RWPE2 (cell line): ENCODE measurements around the gene SLC35F3.
A peak's percentile ranks its signal among the peaks of the same experiment; 100 is the strongest.

Source experiments
- ATAC-seq: fragments of 200-7000 bp; cut with Tn5 transposase; 3 replicates; pipeline ENCODE4 v1.9.1; 2021; ENCODE audit warnings: low read depth
- DNase-seq: peaks from one replicate; pipeline ENCODE4 v3.0.0-alpha.2; 2020; ENCODE audit warnings: low spot score
- H3K27ac ChIP-seq: fragments of 450-650 bp; 2 replicates; pipeline ENCODE4 v1.5.1; 2017; ENCODE audit warnings: mild to moderate bottlenecking; ENCODE audit not compliant: poor library complexity, severe bottlenecking
- H3K27me3 ChIP-seq: fragments of 250-450 bp; sonication (Bioruptor Pico); 2 replicates; pipeline ENCODE4 v1.5.1; 2021; ENCODE audit warnings: mild to moderate bottlenecking, moderate library complexity; ENCODE audit not compliant: insufficient read depth, poor library complexity, severe bottlenecking
- H3K36me3 ChIP-seq: fragments of 250-450 bp; sonication (Bioruptor Pico); 2 replicates; pipeline ENCODE4 v1.5.1; 2020; ENCODE audit warnings: low read depth, mild to moderate bottlenecking, moderate library complexity
- H3K4me1 ChIP-seq: fragments of 250-450 bp; sonication (Bioruptor Pico); 2 replicates; pipeline ENCODE4 v1.5.1; 2021; ENCODE audit warnings: mild to moderate bottlenecking, moderate library complexity; ENCODE audit not compliant: insufficient read depth, poor library complexity, severe bottlenecking
- H3K4me3 ChIP-seq: fragments of 250-450 bp; sonication (Bioruptor Pico); 2 replicates; pipeline ENCODE4 v1.5.1; 2021; ENCODE audit warnings: mild to moderate bottlenecking, moderate library complexity; ENCODE audit not compliant: severe bottlenecking
- H3K9me3 ChIP-seq: fragments of 250-450 bp; sonication (Bioruptor Pico); 2 replicates; pipeline ENCODE4 v1.5.1; 2021; ENCODE audit warnings: mild to moderate bottlenecking, moderate library complexity; ENCODE audit not compliant: severe bottlenecking
- TF ChIP-seq, protein P1 (sequence below): fragments of 450-650 bp; IDR thresholded peaks from one replicate; pipeline ENCODE4 v1.5.1; 2017; ENCODE audit warnings: mild to moderate bottlenecking, moderate library complexity; ENCODE audit not compliant: poor library complexity, severe bottlenecking

Gene SLC35F3

DNA sequence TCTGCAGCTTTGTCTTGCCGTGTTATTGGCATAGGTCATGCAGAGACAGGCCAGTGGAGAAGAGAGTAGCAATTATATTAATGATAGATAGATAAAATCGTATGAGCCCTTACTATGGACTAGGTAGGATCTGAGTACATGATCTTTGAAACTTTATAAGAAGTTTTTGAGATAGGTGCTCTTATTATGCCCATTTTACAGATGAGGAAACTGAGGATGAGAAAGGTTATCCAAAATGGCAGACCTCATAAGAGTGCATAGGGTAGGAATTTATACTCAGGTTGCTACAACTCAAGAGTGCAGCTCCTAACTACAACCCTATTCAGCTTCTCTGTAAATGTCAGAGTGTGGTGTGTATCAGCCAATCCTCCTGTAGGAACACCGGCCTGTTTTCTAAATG, 89.6 kb downstream of the SLC35F3 start:
- peak overlapping the region; percentile 53 for H3K27ac ChIP-seq
- TF ChIP-seq, protein P1, sequence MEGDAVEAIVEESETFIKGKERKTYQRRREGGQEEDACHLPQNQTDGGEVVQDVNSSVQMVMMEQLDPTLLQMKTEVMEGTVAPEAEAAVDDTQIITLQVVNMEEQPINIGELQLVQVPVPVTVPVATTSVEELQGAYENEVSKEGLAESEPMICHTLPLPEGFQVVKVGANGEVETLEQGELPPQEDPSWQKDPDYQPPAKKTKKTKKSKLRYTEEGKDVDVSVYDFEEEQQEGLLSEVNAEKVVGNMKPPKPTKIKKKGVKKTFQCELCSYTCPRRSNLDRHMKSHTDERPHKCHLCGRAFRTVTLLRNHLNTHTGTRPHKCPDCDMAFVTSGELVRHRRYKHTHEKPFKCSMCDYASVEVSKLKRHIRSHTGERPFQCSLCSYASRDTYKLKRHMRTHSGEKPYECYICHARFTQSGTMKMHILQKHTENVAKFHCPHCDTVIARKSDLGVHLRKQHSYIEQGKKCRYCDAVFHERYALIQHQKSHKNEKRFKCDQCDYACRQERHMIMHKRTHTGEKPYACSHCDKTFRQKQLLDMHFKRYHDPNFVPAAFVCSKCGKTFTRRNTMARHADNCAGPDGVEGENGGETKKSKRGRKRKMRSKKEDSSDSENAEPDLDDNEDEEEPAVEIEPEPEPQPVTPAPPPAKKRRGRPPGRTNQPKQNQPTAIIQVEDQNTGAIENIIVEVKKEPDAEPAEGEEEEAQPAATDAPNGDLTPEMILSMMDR = no peak
- H3K4me1 ChIP-seq = peaks cover 19% of the 10 kb centered on the region
- no peaks in the 10 kb centered on the region for H3K36me3 ChIP-seq
- ATAC-seq = no peak
- no peak overlapping the region for H3K4me3 ChIP-seq
- no peaks in the 10 kb centered on the region for H3K9me3 ChIP-seq
- H3K27me3 ChIP-seq = no peaks in the 10 kb centered on the region
- DNase-seq = no peak

GRCh38 chr1:233998456-233998855, 94.0 kb downstream of the SLC35F3 start:
- Histone ChIP-seq H3K4me3 (no peak overlapping the region), H3K36me3 (no peaks in the 10 kb centered on the region), H3K9me3 (no peaks in the 10 kb centered on the region), H3K27ac (no peak overlapping the region), H3K27me3 (no peaks in the 10 kb centered on the region), H3K4me1 (peaks cover 9% of the 10 kb centered on the region)
- ATAC-seq = no peak
- TF ChIP-seq, protein P1 = no peak
- DNase-seq = no peak

- H3K27me3 ChIP-seq = no peaks in the 10 kb centered on the region
- no peak overlapping the region for H3K27ac ChIP-seq
- no peak for DNase-seq
- no peaks in the 10 kb centered on the region for H3K9me3 ChIP-seq
- no peaks in the 10 kb centered on the region for H3K36me3 ChIP-seq
- no peak for ATAC-seq
- TF ChIP-seq, protein P1 = no peak
- peaks cover 6% of the 10 kb centered on the region for H3K4me1 ChIP-seq
- H3K4me3 ChIP-seq = no peak overlapping the region
These were observed 94.4 kb downstream of the SLC35F3 start for GRCh38 chr1:233998891-233999290.

DNA sequence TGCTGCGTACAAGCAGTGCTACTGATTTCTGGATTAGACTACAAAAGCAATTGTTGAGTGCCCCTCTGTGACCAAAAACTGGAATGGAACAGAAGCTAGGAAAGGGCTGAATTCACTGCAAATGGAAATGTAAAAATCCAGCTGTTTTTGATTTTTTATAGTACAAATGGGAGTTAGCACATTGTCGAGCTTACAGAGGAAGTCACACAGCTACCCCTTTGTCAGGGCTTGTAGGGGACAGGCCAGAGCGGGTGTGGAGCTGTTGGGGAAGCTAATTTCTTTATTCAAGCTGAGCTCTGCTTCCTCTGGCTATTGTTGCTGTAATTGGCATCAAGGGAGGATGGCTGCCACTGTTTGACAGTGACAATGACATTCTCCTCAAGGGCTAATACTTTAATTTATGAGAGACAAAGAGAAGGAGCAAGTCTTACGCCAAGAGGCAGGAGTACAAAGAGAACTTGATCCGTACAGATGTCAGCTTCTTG, 96.1 kb downstream of the SLC35F3 start:
- ATAC-seq = no peak
- DNase-seq = no peak
- TF ChIP-seq, protein P1 = no peak
- Histone ChIP-seq H3K27me3 (no peaks in the 10 kb centered on the region), H3K4me3 (no peak overlapping the region), H3K27ac (no peak overlapping the region), H3K36me3 (no peaks in the 10 kb centered on the region), H3K9me3 (no peaks in the 10 kb centered on the region), H3K4me1 (no peaks in the 10 kb centered on the region)

DNA sequence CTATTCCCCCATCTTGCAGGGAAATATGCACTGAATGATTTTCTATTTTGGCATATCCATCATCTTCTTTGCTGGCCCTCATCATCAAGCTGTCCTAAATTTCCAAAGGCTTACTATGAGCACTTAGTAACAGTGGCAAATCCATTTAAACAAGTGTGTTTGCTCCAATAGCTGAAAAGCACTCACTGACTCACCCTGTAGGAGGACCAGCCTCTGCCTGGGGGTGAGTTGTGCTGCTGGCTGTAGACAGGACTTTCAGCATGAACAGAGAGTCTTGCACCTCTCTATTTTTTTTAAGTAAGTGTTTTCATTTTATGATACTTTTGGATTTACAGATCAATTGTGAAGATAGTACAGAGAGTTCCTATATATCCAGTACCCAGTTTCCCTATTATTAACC, 97.3 kb downstream of the SLC35F3 start:
- Histone ChIP-seq H3K36me3 (no peaks in the 10 kb centered on the region), H3K4me3 (no peak overlapping the region), H3K9me3 (no peaks in the 10 kb centered on the region), H3K4me1 (no peaks in the 10 kb centered on the region), H3K27ac (no peak overlapping the region), H3K27me3 (no peaks in the 10 kb centered on the region)
- DNase-seq (no peak), ATAC-seq (peak; percentile 55)
- TF ChIP-seq, protein P1 = no peak
